Osteocyte (in vitro differentiated cells): ENCODE measurements around the gene PHACTR1. TPM values are rescaled to one million over a fixed set of nuclear protein-coding genes. Genes with fewer than 3 reads are reported as not detected.

Experiments
- DNase-seq: peaks from one replicate; pipeline ENCODE4 v3.0.0; 2021; ENCODE audit warnings: mixed read lengths; ENCODE audit not compliant: unreplicated experiment; ENCODE audit errors: extremely low spot score
- H3K27ac Mint-ChIP-seq: one replicate; pipeline ENCODE4 v1.8.0; 2021; ENCODE audit warnings: mild to moderate bottlenecking, mixed read lengths; ENCODE audit not compliant: unreplicated experiment
- H3K27me3 Mint-ChIP-seq: one replicate; pipeline ENCODE4 v1.8.0; 2021; ENCODE audit warnings: mixed read lengths; ENCODE audit not compliant: unreplicated experiment
- H3K36me3 Mint-ChIP-seq: one replicate; pipeline ENCODE4 v1.8.0; 2021; ENCODE audit warnings: mixed read lengths; ENCODE audit not compliant: unreplicated experiment
- H3K4me1 Mint-ChIP-seq: one replicate; pipeline ENCODE4 v1.8.0; 2021; ENCODE audit warnings: mixed read lengths; ENCODE audit not compliant: unreplicated experiment
- H3K4me3 Mint-ChIP-seq: one replicate; pipeline ENCODE4 v1.8.0; 2021; ENCODE audit warnings: mild to moderate bottlenecking, moderate library complexity, mixed read lengths; ENCODE audit not compliant: unreplicated experiment
- H3K9me3 Mint-ChIP-seq: one replicate; pipeline ENCODE4 v1.8.0; 2021; ENCODE audit warnings: mixed read lengths; ENCODE audit not compliant: unreplicated experiment
- total RNA-seq: library from RNA; stranded (reverse); gene quantifications from 2 replicates; pipeline ENCODE4 v1.2.1, GENCODE V29; 2021
- TF ChIP-seq, protein P1 (sequence below): fragments of 200-600 bp; sonication (generic); IDR thresholded peaks from 2 replicates; pipeline ENCODE4 v1.5.0; 2021; ENCODE audit warnings: antibody characterized with exemption, mild to moderate bottlenecking, moderate library complexity

The PHACTR1 gene
- total RNA-seq, 1 donor from 2014 or later = 1.0 TPM

DNA sequence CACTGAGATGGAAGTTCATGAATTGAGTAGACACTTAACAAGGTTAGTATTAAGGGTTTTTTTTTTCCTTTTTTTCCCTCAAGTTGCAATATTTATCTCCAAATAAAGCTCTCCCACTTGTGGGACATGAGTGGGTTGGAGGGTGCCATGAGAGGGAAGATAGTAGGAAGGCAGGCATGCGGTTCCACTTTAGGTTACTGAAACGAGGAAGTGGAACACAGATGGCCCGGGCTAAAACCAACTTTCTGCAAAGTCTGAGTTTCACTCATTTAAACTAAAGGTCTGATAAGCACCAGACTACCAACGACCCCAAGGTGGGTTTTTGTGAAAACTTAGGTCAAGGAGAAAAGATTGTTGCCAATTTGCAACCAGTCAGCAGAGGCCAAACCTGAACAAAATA, 569.6 kb downstream of the PHACTR1 start:
- Mint-ChIP-seq H3K27me3 (no peaks in the 10 kb centered on the region), H3K27ac (no peak overlapping the region), H3K9me3 (peaks cover 12% of the 10 kb centered on the region), H3K4me3 (no peak overlapping the region), H3K36me3 (peaks cover 15% of the 10 kb centered on the region), H3K4me1 (no peaks in the 10 kb centered on the region)
- TF ChIP-seq, protein P1, sequence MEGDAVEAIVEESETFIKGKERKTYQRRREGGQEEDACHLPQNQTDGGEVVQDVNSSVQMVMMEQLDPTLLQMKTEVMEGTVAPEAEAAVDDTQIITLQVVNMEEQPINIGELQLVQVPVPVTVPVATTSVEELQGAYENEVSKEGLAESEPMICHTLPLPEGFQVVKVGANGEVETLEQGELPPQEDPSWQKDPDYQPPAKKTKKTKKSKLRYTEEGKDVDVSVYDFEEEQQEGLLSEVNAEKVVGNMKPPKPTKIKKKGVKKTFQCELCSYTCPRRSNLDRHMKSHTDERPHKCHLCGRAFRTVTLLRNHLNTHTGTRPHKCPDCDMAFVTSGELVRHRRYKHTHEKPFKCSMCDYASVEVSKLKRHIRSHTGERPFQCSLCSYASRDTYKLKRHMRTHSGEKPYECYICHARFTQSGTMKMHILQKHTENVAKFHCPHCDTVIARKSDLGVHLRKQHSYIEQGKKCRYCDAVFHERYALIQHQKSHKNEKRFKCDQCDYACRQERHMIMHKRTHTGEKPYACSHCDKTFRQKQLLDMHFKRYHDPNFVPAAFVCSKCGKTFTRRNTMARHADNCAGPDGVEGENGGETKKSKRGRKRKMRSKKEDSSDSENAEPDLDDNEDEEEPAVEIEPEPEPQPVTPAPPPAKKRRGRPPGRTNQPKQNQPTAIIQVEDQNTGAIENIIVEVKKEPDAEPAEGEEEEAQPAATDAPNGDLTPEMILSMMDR = no peak
- DNase-seq = no peak

DNA sequence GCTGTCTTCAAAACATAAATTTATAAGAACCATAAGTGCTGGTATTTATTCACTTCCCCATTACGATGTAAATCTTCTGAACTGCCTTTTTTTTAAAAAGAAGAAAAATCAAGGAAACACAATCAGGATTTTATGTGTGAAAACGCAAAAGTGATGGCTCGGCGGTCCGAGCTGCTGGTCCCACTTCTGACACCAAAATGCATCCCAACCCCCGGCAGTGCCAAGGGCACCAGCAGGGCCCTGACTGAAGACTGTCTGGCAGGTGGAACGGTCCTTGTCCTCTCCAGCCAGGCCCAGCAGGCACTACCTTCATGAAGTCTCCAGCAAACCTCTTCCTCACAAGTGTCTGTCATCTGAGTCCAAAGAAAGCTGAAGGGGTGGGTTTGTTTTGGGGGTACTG, 570.5 kb downstream of the PHACTR1 start:
- Mint-ChIP-seq H3K36me3 (peaks cover 15% of the 10 kb centered on the region), H3K9me3 (peaks cover 12% of the 10 kb centered on the region), H3K4me3 (no peak overlapping the region), H3K4me1 (no peaks in the 10 kb centered on the region), H3K27me3 (no peaks in the 10 kb centered on the region), H3K27ac (no peak overlapping the region)
- TF ChIP-seq, protein P1 = no peak
- DNase-seq = no peak

DNA sequence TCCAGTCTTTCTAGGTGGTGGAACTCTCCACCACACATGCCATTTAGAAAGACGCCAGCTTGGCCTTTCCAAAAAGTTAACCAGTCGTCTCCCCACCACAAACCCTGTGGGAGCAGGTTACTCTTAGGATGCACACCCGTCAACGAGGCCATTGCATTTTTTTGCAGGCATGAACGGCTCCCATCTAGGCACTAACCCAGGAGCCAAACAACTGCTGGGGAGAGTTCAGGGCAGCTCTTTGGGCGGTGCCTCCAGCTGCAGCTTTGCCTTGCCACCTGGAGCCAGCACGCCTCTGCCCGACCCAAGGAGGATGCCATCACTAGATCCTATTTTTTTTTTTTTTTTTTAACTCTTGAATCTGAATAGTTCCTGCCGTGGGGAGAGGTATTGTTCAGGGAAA, 571.9 kb downstream of the PHACTR1 start:
- H3K27ac Mint-ChIP-seq = no peak overlapping the region
- no peak for DNase-seq
- peaks cover 12% of the 10 kb centered on the region for H3K9me3 Mint-ChIP-seq
- H3K36me3 Mint-ChIP-seq = peaks cover 20% of the 10 kb centered on the region
- TF ChIP-seq, protein P1 = no peak
- no peak overlapping the region for H3K4me3 Mint-ChIP-seq
- no peaks in the 10 kb centered on the region for H3K4me1 Mint-ChIP-seq
- no peaks in the 10 kb centered on the region for H3K27me3 Mint-ChIP-seq

DNA sequence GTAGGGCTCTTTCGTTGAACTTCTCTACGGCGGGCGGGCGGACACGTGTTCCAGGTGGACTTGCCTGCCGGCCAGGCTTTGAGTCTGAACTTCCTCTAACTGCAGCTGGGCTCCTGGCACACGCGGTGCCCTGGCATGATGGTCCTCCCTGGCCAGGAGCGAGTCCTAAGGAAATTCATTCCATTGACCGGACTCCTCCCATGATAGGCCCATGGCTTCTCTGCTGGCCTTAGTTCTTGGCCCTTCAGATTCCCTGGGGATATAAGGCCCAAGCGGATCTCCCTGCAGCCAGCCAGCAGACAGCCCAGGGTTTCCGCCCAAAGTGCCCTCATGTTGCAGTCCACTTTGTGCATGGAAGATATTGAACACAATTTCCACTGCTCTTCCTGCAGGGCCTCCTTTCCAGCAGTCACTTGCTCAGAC, 572.4 kb downstream of the PHACTR1 start:
- H3K36me3 Mint-ChIP-seq = peaks cover 22% of the 10 kb centered on the region
- no peaks in the 10 kb centered on the region for H3K27me3 Mint-ChIP-seq
- no peak overlapping the region for H3K4me3 Mint-ChIP-seq
- TF ChIP-seq, protein P1 = no peak
- no peaks in the 10 kb centered on the region for H3K4me1 Mint-ChIP-seq
- no peak for DNase-seq
- no peak overlapping the region for H3K27ac Mint-ChIP-seq
- peaks cover 12% of the 10 kb centered on the region for H3K9me3 Mint-ChIP-seq

DNA sequence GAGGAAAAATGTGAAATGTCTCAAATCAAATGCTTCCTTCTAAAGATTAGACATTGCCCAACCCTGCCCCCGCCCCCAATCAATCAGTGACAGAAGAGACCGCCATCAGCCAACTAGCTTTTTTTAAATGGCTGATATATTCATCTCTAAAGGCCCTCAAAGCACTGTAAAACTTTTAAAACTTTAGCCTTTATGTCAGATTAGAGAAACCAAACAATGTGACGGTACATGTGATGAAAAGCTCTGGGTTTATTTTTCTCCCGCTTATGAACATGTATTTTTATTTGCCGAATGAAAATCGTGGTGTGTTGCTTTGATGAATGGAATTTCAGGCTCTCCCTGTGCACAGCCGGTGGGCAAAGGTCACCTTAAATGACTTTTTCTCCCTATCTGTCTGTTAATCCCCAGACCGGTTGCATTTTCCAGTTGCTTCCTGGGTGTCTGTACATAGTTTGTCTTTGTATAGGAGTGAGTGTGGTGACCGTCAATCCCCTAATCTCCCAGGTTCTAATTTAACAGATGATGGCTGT, 573.3 kb downstream of the PHACTR1 start:
- no peak for DNase-seq
- Mint-ChIP-seq H3K9me3 (peaks cover 12% of the 10 kb centered on the region), H3K36me3 (peaks cover 27% of the 10 kb centered on the region), H3K27ac (no peak overlapping the region), H3K4me3 (no peak overlapping the region), H3K4me1 (no peaks in the 10 kb centered on the region), H3K27me3 (no peaks in the 10 kb centered on the region)
- TF ChIP-seq, protein P1 = no peak
